Measurements from ENCODE around the gene GUCY1A1. TPM values are rescaled to one million over a fixed set of nuclear protein-coding genes. Genes with fewer than 3 reads are reported as not detected.

GUCY1A1 gene
- total RNA-seq, 2 donors from 2014 or later = 7.6 to 20.0 TPM

GRCh38 chr4:155741546-155741945 is 74.9 kb downstream of the GUCY1A1 start:
- H3K9me3 ChIP-seq = no peaks in the 10 kb centered on the region
- intact Hi-C loops (cut with DNase I) = no loop called here
- 86 to 88% methylated on average over 1 of the region's 1 CpG for WGBS, 2 donors

DNA sequence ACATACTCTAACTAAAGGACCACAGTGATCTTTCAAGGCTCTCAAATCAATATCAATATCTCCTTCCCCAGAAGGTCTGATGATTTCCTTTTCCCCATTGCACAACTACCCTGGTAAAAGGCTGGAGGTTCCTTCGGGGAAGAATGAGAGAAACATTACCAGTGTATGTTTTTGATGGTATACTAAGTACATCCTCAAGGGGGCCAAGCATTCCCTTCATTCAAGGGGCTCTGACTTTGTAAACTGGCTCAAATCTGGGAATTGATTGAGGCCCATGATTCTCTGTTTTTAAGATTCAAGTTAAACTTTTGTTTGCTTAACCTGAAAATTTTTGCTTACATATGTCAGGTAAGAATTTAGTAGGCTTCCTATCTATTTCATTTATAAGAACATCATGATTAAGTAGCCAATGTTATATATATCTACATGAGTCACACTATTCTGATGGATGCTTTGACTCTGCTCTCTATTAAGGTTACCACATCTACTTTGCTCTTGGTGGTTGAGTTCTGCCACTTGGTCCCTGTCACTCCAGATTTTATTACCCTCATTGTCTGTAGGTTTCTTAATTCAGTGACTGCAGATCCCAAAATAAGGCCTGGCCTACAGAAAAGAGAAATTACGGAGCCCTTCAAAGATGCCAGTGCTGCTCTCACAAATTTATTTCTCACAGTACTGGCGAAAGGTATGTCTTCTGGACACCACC is 75.8 kb downstream of the GUCY1A1 start:
- Histone ChIP-seq H3K36me3 (replicated peaks in 1 of 2; ENCODE audit: insufficient read depth in 1 of 2, low read depth in 2 of 2) (no peaks in the 10 kb centered on the region), H3K4me3 (no peak overlapping the region), H3K4me1 (no peaks in the 10 kb centered on the region), H3K27me3 (no peaks in the 10 kb centered on the region), H3K9me3 (no peaks in the 10 kb centered on the region), H3K27ac (no peak overlapping the region)
- intact Hi-C loops (cut with DNase I) = no loop called here
- 72 to 92% methylated on average over 3 of the region's 3 CpGs for WGBS, 2 donors
- ATAC-seq (no peak), DNase-seq (no peak)
- TF ChIP-seq, protein P1, sequence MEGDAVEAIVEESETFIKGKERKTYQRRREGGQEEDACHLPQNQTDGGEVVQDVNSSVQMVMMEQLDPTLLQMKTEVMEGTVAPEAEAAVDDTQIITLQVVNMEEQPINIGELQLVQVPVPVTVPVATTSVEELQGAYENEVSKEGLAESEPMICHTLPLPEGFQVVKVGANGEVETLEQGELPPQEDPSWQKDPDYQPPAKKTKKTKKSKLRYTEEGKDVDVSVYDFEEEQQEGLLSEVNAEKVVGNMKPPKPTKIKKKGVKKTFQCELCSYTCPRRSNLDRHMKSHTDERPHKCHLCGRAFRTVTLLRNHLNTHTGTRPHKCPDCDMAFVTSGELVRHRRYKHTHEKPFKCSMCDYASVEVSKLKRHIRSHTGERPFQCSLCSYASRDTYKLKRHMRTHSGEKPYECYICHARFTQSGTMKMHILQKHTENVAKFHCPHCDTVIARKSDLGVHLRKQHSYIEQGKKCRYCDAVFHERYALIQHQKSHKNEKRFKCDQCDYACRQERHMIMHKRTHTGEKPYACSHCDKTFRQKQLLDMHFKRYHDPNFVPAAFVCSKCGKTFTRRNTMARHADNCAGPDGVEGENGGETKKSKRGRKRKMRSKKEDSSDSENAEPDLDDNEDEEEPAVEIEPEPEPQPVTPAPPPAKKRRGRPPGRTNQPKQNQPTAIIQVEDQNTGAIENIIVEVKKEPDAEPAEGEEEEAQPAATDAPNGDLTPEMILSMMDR (IDR thresholded peaks at IDR 0.05) = no peak
- TF ChIP-seq POLR2A (IDR thresholded peaks at IDR 0.05) = no peak

More at GRCh38 chr4:155741546-155741945, 74.9 kb downstream of the GUCY1A1 start:
- ATAC-seq (no peak), DNase-seq (no peak)
- Histone ChIP-seq H3K4me1 (no peaks in the 10 kb centered on the region), H3K36me3 (replicated peaks in 1 of 2; ENCODE audit: insufficient read depth in 1 of 2, low read depth in 2 of 2) (no peaks in the 10 kb centered on the region), H3K27me3 (no peaks in the 10 kb centered on the region), H3K27ac (no peak overlapping the region), H3K4me3 (no peak overlapping the region)
- no peak for TF ChIP-seq POLR2A (IDR thresholded peaks at IDR 0.05)
- TF ChIP-seq, protein P1 (IDR thresholded peaks at IDR 0.05) = no peak

GRCh38 chr4:155745984-155746383 is 79.3 kb downstream of the GUCY1A1 start:
- intact Hi-C loops (cut with DNase I) = no loop called here
- no peak overlapping the region for H3K4me3 ChIP-seq
- ATAC-seq = no peak
- no peaks in the 10 kb centered on the region for H3K4me1 ChIP-seq
- H3K27me3 ChIP-seq = no peaks in the 10 kb centered on the region
- no peak overlapping the region for H3K27ac ChIP-seq
- no peaks in the 10 kb centered on the region for H3K9me3 ChIP-seq
- no peaks in the 10 kb centered on the region for H3K36me3 ChIP-seq (replicated peaks in 1 of 2; ENCODE audit: insufficient read depth in 1 of 2, low read depth in 2 of 2)
- WGBS, 2 donors = 52 to 56% methylated on average over 5 of the region's 5 CpGs
- TF ChIP-seq, protein P1 (IDR thresholded peaks at IDR 0.05) = no peak
- no peak for TF ChIP-seq POLR2A (IDR thresholded peaks at IDR 0.05)
- DNase-seq = peak in 1 of 4 donors; percentile 7

GRCh38 chr4:155748039-155748438 is 81.4 kb downstream of the GUCY1A1 start:
- Histone ChIP-seq H3K9me3 (no peaks in the 10 kb centered on the region), H3K4me1 (no peaks in the 10 kb centered on the region), H3K27ac (no peak overlapping the region), H3K4me3 (no peak overlapping the region), H3K27me3 (no peaks in the 10 kb centered on the region), H3K36me3 (replicated peaks in 1 of 2; ENCODE audit: insufficient read depth in 1 of 2, low read depth in 2 of 2) (no peaks in the 10 kb centered on the region)
- intact Hi-C loops (cut with DNase I) = no loop called here
- WGBS, 2 donors = 79 to 84% methylated on average over 2 of the region's 2 CpGs
- no peak for ATAC-seq
- no peak for TF ChIP-seq POLR2A (IDR thresholded peaks at IDR 0.05)
- TF ChIP-seq, protein P1 (IDR thresholded peaks at IDR 0.05) = no peak
- DNase-seq = no peak

- no peaks in the 10 kb centered on the region for H3K27me3 ChIP-seq
- WGBS, 2 donors = 63 to 69% methylated on average over 5 of the region's 5 CpGs
- no peaks in the 10 kb centered on the region for H3K4me1 ChIP-seq
- intact Hi-C loops (cut with DNase I) = no loop called here
- H3K27ac ChIP-seq = no peak overlapping the region
- no peak for TF ChIP-seq POLR2A (IDR thresholded peaks at IDR 0.05)
- TF ChIP-seq, protein P1 (IDR thresholded peaks at IDR 0.05) = no peak
- no peaks in the 10 kb centered on the region for H3K9me3 ChIP-seq
- H3K36me3 ChIP-seq (replicated peaks in 1 of 2; ENCODE audit: insufficient read depth in 1 of 2, low read depth in 2 of 2) = no peaks in the 10 kb centered on the region
- ATAC-seq (no peak), DNase-seq (no peak)
- no peak overlapping the region for H3K4me3 ChIP-seq
Observed at GRCh38 chr4:155749041-155749440, 82.4 kb downstream of the GUCY1A1 start.
